GM21786 (cell line): ENCODE measurements around the gene DOCK10.
"Not testable (repeated sequence)": the region's sequence is repeated elsewhere in the genome, so short reads cannot be mapped to it uniquely, and the experiment has no call there.

ENCODE experiments used
- ATAC-seq: cut with Tn5 transposase; IDR thresholded peaks from one replicate; pipeline ENCODE4 v1.9.1; 2021; ENCODE audit not compliant: unreplicated experiment

Gene DOCK10

DNA sequence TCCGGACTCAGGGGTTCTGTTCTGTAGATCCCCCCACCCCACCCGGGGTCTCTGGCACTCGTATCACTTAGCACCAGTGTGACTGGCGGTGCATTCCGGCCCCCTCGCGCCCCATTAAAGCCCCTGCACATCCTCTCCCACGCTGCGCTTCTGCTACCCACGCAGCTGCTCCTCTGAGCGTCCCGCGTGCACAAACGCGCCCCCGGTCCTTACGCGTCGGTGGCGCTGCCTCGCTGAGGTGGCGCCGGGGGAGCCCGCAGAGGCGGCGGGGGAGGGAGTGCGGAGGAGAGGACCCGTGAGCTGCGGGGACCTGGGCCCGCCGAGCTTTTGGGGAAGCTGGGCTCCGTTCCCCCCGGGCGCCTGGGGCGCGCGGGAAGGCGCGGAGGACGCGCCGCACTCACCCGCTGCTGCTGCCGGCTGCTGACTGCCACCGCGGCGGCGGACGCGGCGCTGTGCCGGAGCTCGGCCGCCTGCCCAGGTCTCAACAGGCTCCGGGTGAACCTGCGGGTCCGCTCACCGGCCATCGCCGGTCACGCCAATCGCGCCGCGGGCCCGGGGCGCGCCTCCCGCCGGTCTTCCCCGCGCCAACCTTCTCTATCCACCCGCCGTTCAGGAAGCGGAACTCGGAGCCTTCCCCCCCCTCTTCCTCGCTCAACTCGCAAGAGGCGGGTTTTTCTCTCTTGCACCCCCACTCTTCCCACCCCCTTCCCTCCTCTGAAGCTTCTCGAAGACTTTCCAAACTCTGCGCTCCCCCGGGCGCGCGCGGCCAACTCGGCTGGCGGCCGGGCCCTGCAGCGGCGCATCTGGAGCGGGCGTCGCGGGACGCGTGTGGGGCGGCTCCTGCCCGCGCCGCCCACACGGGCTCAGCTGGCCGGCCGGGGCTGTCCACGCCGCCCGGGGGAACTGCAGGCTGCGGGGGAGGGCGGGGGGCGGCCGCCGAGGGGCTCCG, at the start of gene DOCK10:
TSS of gene DOCK10 (minus strand) at position 618 of the 949 bp plus-strand sequence. CDS start at position 524, 94 bp downstream.
- peak; percentile 10 for ATAC-seq

DNA sequence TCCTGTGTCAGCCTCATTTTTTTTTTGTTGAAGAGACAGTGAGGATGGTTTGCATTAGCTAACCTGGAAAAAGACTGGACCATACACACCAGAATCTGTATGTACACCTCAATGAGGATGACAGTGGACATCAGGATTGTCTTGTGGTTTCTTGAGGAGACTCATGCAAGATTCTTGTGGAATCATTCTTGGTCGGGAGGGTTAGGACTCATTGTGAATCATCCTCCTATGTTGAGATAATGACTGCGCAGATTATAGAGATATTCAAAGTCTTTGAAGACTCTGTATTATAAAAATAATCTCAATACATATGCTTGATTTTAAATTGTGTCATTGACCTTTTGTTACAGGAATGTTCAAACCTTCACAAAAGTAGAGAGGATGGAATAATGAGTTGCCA, 49.1 kb upstream of the DOCK10 start:
- no peak for ATAC-seq

DNA sequence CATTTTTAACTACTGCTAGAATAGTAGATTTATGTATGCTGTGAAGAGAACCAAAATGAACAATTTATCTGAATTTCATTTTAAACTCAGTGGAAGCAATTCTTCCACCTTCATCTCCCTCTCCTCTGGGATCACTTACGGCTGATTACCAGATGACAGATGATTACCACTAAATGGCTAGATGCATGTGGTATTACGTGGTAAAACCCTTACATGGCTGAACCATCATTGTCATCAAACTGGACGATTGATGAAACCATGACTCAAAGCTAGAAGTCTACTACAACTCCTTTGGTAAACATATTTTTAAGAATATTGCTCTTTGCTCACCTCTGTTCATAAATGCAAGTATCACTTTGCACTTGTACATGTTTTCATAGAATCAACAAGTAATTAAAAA, 48.5 kb upstream of the DOCK10 start:
- no peak for ATAC-seq

DNA sequence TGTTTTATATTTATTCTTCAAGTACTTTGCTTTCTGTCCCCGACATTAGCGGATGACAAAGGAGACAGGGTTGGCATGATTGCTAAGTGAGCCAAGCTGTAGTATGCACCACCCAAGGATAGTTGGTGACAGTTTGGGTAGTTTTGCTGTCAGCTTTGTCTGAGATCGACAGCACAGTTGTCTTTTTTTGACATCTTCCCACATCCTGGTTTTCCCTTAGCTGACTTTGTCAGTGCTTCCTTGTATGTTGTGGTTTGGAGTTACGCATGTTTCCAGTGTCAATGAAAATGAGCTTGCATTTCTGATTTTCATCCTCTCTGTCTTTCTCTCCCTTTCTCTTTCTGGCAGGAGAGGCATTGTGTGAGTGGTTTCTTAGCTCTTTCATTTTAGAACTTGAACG, 44.6 kb upstream of the DOCK10 start:
- no peak for ATAC-seq

DNA sequence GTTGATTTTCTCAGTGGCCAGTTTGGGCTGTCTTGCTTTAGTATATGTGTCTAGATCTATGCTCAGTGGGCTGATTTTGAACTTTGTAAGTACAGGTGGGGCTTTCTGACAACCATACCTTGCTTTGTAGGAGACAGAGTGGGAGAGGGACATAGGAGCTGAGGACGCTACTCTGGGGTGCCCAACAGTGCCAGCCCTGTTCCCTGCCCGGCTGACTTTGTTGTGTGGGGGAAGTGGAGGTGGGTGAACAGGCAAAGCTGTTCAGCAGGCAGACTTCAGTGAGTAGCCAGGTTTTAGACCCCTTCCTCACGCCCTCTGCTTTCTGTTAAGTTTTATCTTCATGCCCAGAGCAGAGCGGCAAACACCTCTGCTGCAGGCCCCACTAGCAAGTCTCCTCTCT, 44.2 kb upstream of the DOCK10 start:
- no peak for ATAC-seq

DNA sequence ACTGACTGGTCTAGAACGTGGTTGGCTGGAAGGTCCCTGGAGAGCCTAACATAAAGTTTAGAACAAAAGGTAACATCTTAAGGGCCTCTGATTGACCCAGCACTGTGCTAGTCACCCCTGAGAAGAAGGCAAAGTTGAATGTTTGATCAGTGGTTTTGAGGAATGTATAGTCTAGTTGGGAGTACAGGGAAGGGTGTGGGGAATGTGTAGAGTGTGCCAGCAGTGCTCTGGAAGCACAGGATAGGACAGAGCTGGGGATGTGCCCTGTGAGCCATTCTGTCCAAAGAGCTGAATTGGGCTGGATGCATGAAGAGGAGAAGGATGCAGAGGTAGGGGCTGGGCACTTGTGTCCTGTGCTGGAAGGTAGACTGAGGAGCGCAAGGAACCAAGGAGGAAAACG, 41.0 kb upstream of the DOCK10 start:
- ATAC-seq = no peak

DNA sequence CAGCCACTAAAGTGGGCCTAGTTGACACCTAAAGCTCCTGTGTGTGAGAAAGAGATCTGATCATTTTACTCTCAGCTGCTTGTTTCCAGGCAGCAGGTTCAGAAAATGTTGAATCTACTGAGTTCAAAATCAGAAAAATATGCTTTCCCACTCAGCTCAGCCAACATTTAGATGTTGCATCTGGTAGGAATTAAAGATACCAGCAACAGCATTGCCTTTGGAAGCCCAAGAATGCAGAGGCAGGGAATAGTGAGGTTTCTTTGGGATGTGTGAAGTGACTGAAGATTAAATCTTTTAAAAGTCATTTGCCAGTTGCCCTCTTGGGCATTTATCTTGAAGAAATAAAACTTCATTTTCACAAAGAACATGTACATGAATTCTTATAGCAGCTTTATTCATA, 33.9 kb upstream of the DOCK10 start:
- no peak for ATAC-seq

DNA sequence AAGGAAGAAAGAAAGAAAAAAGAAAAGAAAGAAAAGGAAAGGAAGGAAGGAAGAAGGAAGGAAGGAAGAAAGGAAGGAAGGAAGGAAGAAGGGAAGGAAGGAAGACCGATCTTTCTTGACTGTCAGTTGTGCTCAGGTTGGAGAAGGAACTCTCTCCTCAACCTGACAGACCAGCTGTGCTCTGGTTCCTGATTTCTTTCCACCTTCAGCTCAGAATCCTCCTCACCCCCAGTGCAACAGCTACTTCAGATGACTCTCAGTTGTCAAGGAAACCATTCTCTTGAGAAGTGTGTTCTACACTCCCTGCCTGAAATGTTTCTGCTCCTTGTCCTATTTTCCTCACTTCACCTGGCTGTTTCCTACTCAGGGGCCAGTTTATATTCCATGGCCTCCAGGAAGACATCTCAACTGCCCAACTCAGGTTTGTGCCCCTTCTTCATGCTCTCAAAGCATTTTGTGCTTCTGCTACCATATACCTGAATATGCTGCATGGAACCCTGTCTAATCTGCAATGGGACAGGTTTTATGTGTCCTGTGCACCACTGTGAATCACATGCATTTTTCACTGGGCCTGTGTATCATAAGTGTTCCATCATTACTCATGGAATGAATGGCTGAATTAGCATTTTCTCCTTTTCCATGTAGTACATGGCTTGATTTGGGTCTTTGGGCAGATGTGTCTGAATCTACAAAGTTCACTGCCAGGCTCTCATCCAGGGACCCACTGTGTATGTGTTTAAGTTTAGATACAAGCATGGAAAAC, 32.8 kb upstream of the DOCK10 start:
- no peak for ATAC-seq

DNA sequence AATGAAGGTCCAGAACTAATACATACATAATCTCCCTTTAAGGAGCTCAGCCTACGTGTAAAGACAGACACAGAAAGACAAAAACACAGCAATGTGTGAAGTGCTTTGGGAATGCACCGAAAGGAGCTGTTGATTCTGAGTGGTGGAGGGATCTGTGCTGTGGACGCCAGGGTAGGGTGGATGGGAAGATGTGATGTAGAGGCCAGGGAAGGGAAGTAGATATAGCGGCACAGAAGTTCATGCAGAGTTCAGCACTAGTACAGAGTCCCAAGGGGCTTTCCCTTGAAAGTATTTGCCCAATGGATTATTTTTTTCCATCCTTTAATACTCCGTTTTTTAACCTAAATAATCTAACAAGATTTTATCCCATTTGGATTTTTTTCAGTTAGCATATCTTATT, 32.1 kb upstream of the DOCK10 start:
- ATAC-seq = no peak

DNA sequence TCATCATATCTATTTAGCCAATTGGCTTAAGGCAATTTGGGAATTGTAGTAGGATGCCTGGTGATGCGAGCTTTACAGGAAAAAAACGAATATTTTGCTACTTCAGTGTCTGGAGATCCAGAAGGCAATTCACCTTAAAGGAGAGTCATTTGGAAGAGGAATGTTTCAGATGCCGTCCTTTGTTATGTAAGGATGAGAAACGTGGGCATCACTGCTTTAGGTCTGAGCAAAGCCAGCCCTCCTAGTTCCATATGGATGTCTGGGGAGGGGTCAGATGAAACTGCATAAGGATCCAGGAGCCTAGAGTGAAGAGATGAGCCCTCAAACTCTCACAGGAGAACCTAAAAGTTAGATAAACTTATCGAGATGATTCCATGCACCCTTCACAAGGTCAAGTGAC, 30.9 kb upstream of the DOCK10 start:
- no peak for ATAC-seq

DNA sequence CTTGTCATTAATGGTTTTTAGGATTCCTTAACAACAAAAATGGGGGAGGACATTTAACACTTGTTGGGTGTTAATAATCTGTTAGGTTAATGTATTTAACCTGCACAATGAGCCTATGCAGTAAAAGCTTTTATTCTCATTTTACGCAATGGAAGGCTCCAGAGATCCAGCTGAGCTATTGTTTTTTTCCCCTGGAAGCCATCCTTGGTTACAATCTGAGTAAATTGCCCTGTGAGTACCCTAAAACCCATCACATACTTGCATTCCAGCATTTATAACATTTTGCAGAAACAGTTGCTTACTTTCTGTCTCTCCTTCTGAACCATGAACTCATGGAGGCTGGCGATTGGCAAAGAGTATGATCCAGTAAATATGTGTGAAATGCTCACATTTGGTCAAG, 30.2 kb upstream of the DOCK10 start:
- no peak for ATAC-seq

DNA sequence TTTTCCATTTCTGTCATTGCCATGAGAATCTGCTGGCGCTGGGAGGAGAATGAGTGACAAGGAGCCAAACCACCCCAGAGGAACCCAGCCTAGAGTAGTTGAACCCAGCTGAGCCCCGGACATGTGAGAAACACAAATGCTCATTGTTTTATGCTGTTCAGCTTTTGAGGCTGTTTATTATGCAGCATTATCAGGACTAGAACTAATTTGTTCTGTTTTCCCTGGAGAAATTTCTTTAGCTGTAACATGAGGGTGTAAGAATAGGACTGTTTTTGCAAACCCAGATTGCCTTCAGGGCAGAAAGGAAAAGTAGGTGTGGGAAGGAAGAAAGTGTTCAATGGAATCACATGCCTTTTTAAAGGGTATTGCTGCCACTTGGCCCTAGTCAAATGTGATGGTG, 28.5 kb upstream of the DOCK10 start:
- no peak for ATAC-seq

DNA sequence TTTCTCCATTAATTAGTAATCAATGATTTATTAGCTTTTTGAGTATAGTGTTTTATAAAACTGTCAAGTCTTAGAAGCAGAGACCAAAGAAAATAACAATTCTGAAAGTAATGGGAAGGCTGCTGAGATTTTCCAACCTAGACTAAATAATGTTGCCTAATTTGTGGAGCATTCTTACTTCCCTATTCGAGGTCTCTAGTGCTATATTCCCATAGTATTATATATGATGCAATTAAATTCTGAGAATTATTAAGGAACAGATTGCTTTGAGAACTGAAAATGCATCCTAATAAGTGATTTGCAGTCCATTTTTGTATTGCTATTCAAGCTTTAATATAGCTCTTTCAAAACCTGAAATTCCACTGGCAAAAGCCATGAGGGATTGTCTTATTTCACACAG, 27.7 kb upstream of the DOCK10 start:
- no peak for ATAC-seq

DNA sequence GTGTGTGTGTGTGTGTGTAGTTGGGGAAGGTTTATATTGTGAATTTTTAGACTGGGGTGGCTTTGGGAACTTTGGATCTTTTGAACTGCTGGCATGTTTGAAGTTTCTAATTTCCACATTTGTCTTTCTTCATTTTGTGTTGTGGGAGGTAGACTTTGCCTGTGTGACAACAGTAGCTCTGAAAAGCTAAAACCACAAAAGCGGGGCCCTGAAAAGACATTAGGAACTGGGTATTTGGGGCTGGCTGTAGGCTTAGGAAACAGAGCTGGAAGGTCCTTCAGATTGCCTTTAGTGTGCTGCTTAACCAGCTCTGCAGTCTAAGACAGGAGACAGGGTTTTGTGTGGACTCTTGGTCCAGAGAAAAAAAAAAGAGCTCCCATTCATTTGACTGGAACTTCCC, 27.2 kb upstream of the DOCK10 start:
- ATAC-seq = no peak

DNA sequence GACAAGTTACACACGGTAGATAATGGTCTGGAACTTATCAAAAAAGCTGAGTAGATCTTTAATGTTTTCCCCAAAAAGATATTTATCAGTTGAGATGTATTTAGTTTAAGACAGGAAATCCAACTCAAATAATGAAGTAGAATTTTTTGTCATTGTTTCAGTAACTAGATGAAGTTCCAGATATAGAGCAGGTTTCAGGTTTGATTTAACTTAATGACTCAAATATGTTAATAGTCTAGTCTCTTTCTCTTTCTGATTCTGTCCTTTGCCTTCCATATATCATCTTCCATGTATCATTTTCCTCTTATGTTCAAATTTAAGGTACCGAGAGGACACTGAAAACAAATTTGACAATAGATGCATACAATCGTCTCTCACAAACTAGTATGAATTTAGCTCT, 23.6 kb upstream of the DOCK10 start:
- ATAC-seq = no peak

DNA sequence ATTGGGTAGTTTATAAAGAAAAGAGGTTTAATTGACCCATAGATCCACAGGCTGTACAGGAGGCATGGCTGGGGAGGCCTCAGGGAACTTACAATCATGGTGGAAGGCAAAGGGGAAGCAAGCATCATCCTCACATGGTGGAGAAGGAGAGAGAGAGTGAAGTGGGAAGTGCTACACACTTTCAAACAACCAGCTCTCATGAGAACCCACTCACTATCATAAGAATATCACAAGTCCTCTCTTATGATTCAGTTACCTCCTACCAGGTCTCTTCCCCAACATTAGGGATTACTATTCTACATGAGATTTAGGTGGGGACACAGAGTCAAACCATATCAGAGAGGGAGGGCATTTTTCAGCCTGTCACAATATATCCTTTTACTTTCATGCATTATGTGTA, 22.7 kb upstream of the DOCK10 start:
- ATAC-seq = no peak

DNA sequence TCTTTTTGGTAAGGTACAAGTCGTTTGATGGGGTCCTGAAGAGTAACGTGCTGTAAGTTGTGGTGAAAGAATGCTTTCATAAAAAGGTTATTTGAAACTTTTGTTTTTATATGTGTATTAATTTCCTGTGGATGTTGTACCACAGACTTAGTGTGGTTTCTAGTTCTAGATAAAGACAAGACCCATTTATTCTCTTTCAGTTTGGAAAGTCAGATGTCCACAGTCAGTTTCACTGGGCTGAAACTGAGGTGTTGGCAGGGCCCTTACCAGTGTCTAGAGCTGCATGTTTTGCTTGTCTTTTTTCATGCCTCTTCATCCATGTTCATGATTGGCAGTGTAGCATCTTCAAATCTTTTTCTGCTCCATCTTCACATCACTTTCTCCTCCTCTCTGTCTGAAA, 22.1 kb upstream of the DOCK10 start:
- ATAC-seq = no peak

DNA sequence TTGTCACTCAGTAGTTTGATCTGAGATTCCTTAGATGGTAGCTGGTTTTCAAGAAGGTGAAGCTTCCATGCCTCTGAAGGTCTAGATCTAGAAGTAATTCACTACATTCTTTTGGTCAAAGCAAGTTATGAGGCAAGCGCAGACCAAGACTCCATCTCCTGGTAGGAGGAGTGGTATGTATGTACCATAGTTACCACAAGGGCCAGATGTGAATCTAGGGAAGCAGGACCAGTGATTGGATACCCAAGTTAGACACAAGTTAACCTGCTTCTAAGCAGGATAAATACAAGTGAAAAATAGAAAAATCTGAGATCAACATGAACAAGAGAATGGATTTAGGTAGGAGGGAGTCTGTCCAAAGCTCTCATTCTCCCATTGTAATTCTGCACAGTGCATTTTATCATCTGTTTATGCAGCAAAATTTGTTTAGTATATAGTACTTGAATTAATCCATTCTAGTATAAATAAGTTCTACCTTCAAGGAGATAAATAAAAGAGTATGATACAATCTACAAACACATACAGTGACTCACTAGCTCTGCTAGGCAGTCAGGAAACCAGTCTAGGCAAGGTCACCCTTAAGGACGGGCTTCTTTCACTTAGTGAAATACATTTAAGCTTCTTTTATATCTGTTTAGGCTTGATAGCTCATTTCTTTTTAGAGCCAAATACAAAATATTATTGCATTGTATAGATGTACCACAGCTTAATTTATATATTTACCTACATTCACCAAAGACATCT, 14.2 kb upstream of the DOCK10 start:
- ATAC-seq = no peak

DNA sequence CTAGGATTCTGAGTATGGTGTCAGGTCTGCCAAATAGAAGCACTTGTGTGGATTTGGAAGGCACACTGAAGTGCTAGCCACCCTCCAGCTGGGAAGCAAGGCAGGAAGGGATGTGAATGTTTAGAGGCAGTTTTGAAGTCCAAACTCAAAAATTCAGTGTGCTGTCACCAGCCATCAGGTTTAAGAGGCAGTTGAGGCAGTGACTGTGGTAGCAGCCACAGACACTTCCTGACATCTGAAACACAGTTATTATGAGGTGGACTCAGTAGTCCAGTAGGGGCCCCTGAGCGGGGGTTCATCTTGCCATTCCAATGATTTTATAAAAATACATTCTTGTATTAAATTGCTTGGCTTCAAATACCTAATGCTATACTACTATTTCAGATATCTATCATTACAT, 13.4 kb upstream of the DOCK10 start:
- ATAC-seq = no peak

DNA sequence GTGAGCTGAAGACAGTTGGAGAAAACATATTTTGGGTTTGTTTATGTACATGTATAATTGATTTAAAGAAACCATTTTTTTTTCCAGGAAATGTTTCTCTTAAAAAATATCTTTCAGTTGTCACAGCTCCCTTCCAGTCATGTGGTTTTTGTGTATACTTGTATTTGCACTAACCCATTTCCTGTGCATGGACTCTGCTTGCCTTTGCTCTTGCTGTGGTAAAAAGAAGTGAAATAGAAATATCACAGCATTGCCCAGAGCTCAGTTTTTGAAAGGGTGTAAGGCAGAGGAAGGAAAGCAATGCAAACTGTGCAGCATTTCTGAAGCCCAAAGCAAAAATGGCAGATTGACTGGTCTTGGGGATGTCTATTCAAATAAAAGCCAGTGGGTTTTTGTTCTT, 10.4 kb upstream of the DOCK10 start:
- ATAC-seq = peak; percentile 97

DNA sequence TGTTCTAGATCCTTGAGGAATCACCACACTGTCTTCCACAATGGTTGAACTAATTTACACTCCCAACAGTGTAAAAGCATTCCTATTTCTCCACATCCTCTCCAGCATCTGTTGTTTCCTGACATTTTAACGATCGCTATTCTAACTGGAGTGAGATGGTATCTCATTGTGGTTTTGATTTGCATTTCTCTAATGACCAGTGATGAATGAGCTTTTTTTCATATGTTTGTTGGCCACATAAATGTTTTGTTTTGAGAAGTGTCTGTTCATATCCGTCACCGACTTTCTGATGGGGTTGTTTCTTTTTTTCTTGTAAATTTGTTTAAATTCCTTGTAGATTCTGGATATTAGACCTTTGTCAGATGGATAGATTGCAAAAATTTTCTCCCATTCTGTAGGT, 5.2 kb upstream of the DOCK10 start:
- ATAC-seq = not testable (repeated sequence)

DNA sequence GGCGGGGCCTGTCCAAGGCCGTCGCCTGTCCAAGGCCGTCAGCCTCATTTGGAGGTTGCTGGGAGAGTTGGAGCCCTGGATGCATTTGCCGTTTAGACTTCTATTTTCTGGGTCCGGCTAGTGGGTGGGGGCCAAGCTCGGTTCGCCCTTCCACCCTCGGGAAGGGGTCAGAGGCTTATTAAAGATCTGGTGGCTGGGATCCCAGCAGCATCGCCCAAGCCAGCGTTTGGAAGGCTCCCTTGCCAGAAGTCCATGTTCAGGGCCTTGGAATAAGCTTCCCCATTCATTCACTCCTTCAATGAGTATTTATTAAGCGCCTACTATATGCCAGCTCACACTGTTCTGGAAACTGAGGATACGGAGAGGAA, 516 bp upstream of the DOCK10 start:
- ATAC-seq = no peak
